WTC11 (cell line): ENCODE data around the gene C19orf47. TPM values are rescaled to one million over a fixed set of nuclear protein-coding genes. Genes with fewer than 3 reads are reported as not detected.

Experiments
- ATAC-seq: fragments of 200-7000 bp; cut with Tn5 transposase; 2 replicates; pipeline ENCODE4 v1.10.0; 2021; ENCODE audit warnings: mild to moderate bottlenecking, moderate library complexity
- CTCF ChIA-PET: fragments of 300-600 bp; sonication (Branson Sonifier 250); formaldehyde crosslinking; loops from one replicate; lab custom pipeline; 2021; ENCODE audit warnings: antibody characterized with exemption; lab: Charles Lee
- POLR2A ChIA-PET: fragments of 350-600 bp; sonication (Branson Sonifier 250); formaldehyde crosslinking; loops from one replicate; lab custom pipeline; 2021; ENCODE audit warnings: antibody characterized with exemption; lab: Charles Lee
- DNase-seq: peaks from one replicate; pipeline ENCODE4 v3.0.0; 2021; ENCODE audit warnings: low spot score
- H3K27ac Mint-ChIP-seq: 2 replicates; pipeline ENCODE4 v1.8.0; 2021; ENCODE audit warnings: mixed read lengths
- H3K27me3 Mint-ChIP-seq: 2 replicates; pipeline ENCODE4 v1.8.0; 2021; ENCODE audit warnings: low read depth, mild to moderate bottlenecking, moderate library complexity, mixed read lengths
- H3K36me3 Mint-ChIP-seq: 2 replicates; pipeline ENCODE4 v1.8.0; 2021; ENCODE audit warnings: mixed read lengths
- H3K4me1 Mint-ChIP-seq: 2 replicates; pipeline ENCODE4 v1.8.0; 2022; ENCODE audit warnings: mixed read lengths
- H3K4me3 Mint-ChIP-seq: 2 replicates; pipeline ENCODE4 v1.8.0; 2021; ENCODE audit warnings: mild to moderate bottlenecking, moderate library complexity, mixed read lengths
- H3K9me3 Mint-ChIP-seq: 2 replicates; pipeline ENCODE4 v1.8.0; 2021; ENCODE audit warnings: mixed read lengths
- ATF1 ChIP-seq: sonication (generic); formaldehyde crosslinking; IDR thresholded peaks from 2 replicates; pipeline ENCODE4 v1.8.1; 2023; ENCODE audit warnings: mild to moderate bottlenecking, moderate library complexity, missing genetic modification reagents
- CREB1 ChIP-seq: sonication (generic); formaldehyde crosslinking; IDR thresholded peaks from 2 replicates; pipeline ENCODE4 v1.8.0; 2023; ENCODE audit warnings: mild to moderate bottlenecking, missing genetic modification reagents
- EMX1 ChIP-seq: fragments of 250-450 bp; sonication (Bioruptor Pico); IDR thresholded peaks from 2 replicates; pipeline ENCODE4 v1.8.0; 2021; ENCODE audit warnings: mild to moderate bottlenecking
- ESRRA ChIP-seq: sonication (generic); formaldehyde crosslinking; IDR thresholded peaks from 2 replicates; pipeline ENCODE4 v1.8.1; 2022; ENCODE audit warnings: mild to moderate bottlenecking, missing genetic modification reagents, borderline replicate concordance
- GRHL2 ChIP-seq: fragments of 250-450 bp; sonication (Bioruptor Pico); IDR thresholded peaks from 2 replicates; pipeline ENCODE4 v1.8.0; 2022; ENCODE audit warnings: mild to moderate bottlenecking, moderate library complexity; ENCODE audit not compliant: insufficient replicate concordance, severe bottlenecking
- NR3C1 ChIP-seq: sonication (generic); formaldehyde crosslinking; conservative IDR thresholded peaks from 2 replicates; pipeline ENCODE4 v1.8.1; 2023; ENCODE audit warnings: low read depth, mild to moderate bottlenecking, missing genetic modification reagents
- OVOL2 ChIP-seq: fragments of 250-450 bp; sonication (Bioruptor Pico); IDR thresholded peaks from 2 replicates; pipeline ENCODE4 v1.9.0; 2021; ENCODE audit warnings: mild to moderate bottlenecking, borderline replicate concordance
- PRDM15 ChIP-seq: sonication (generic); formaldehyde crosslinking; IDR thresholded peaks from 2 replicates; pipeline ENCODE4 v1.8.0; 2022; ENCODE audit warnings: missing genetic modification reagents
- RELA ChIP-seq: sonication (generic); formaldehyde crosslinking; IDR thresholded peaks from 2 replicates; pipeline ENCODE4 v1.8.1; 2022; ENCODE audit warnings: missing genetic modification reagents, mild to moderate bottlenecking, borderline replicate concordance
- SP1 ChIP-seq: sonication (generic); formaldehyde crosslinking; conservative IDR thresholded peaks from 2 replicates; pipeline ENCODE4 v1.8.1; 2022; ENCODE audit warnings: missing genetic modification reagents
- TCF7 ChIP-seq: sonication (generic); formaldehyde crosslinking; IDR thresholded peaks from 2 replicates; pipeline ENCODE4 v1.8.0; 2022; ENCODE audit warnings: mild to moderate bottlenecking, low read depth, missing genetic modification reagents, moderate library complexity
- TEAD1 ChIP-seq: sonication (generic); formaldehyde crosslinking; IDR thresholded peaks from 2 replicates; pipeline ENCODE4 v1.8.0; 2022; ENCODE audit warnings: mild to moderate bottlenecking, missing genetic modification reagents
- TEAD4 ChIP-seq: sonication (generic); formaldehyde crosslinking; IDR thresholded peaks from 2 replicates; pipeline ENCODE4 v1.8.0; 2022; ENCODE audit warnings: mild to moderate bottlenecking, missing genetic modification reagents
- ZNF138 ChIP-seq: sonication (generic); formaldehyde crosslinking; conservative IDR thresholded peaks from 2 replicates; pipeline ENCODE4 v1.8.1; 2022; ENCODE audit warnings: mild to moderate bottlenecking, moderate library complexity, missing genetic modification reagents
- ZNF219 ChIP-seq: sonication (generic); formaldehyde crosslinking; IDR thresholded peaks from 2 replicates; pipeline ENCODE4 v1.8.0; 2023; ENCODE audit warnings: missing genetic modification reagents, mild to moderate bottlenecking, borderline replicate concordance
- ZNF416 ChIP-seq: fragments of 250-450 bp; sonication (Bioruptor Pico); IDR thresholded peaks from 2 replicates; pipeline ENCODE4 v1.9.0; 2021; ENCODE audit warnings: mild to moderate bottlenecking, inconsistent platforms
- ZNF425 ChIP-seq: fragments of 250-450 bp; sonication (Bioruptor Pico); conservative IDR thresholded peaks from 2 replicates; pipeline ENCODE4 v1.9.0; 2021; ENCODE audit warnings: mild to moderate bottlenecking
- total RNA-seq: library from RNA; stranded (reverse); gene quantifications from 3 replicates; pipeline ENCODE4 v1.2.3, GENCODE V29; 2021
- TF ChIP-seq, protein P1 (sequence below): fragments of 250-450 bp; sonication (Bioruptor Pico); IDR thresholded peaks from 2 replicates; pipeline ENCODE4 v1.9.0; 2021; ENCODE audit warnings: mild to moderate bottlenecking
- TF ChIP-seq, protein P2 (sequence below): fragments of 250-450 bp; sonication (Bioruptor Pico); IDR thresholded peaks from 2 replicates; pipeline ENCODE4 v1.8.0; 2021; ENCODE audit warnings: mild to moderate bottlenecking
- TF ChIP-seq, protein P3 (sequence below): fragments of 200-600 bp; IDR thresholded peaks from 2 replicates; pipeline ENCODE4 v1.8.0; 2022; ENCODE audit warnings: antibody characterized with exemption

Gene C19orf47
- total RNA-seq, 1 experiment from 2014 or later = 15.6 TPM

DNA sequence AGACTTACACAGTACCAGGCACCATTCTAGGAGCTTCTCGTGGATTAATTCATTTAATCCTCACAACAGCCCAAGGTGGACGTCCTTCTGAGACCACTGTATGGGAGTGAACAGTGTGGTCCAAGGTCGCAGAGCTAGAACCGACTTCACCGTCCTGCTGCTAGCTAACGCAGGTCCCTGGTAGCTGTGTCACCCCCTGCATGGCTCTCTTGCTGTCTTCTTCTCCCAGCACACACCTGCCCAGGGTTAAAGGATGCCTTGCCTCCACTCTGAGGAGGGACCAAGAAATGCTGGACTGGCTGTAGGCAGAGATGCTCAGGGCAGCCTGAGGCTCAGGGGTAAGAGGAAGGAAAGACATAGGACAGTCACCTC is 66.0 kb downstream of the C19orf47 start:
- H3K4me3 Mint-ChIP-seq = no peak overlapping the region
- H3K36me3 Mint-ChIP-seq = no peaks in the 10 kb centered on the region
- CTCF ChIA-PET = interaction anchor here (2.4 to 3.6 kb wide), 2 partner anchors 64 to 117 kb away, joined by 7 to 12 read pairs; partner anchors contain the start of gene TTC9B
- H3K27ac Mint-ChIP-seq = no peak overlapping the region
- H3K27me3 Mint-ChIP-seq = no peaks in the 10 kb centered on the region
- no peaks in the 10 kb centered on the region for H3K9me3 Mint-ChIP-seq
- POLR2A ChIA-PET = no interaction called here
- DNase-seq = no peak
- H3K4me1 Mint-ChIP-seq = peaks cover 35% of the 10 kb centered on the region
- TF ChIP-seq ESRRA (no peak), TEAD1 (CRISPR knock-in tag) (no peak), NR3C1 (no peak), PRDM15 (no peak), ZNF138 (CRISPR knock-in tag) (no peak), CREB1 (CRISPR knock-in tag) (no peak), TEAD4 (CRISPR knock-in tag) (no peak), ZNF425 (no peak), ZNF219 (CRISPR knock-in tag) (no peak), OVOL2 (CRISPR knock-in tag) (no peak), GRHL2 (CRISPR knock-in tag) (no peak), RELA (CRISPR knock-in tag) (no peak), ZNF416 (CRISPR knock-in tag) (no peak), TCF7 (CRISPR knock-in tag) (no peak), SP1 (no peak), ATF1 (no peak), EMX1 (no peak)
- TF ChIP-seq, protein P1, sequence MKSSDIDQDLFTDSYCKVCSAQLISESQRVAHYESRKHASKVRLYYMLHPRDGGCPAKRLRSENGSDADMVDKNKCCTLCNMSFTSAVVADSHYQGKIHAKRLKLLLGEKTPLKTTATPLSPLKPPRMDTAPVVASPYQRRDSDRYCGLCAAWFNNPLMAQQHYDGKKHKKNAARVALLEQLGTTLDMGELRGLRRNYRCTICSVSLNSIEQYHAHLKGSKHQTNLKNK (CRISPR knock-in tag) = no peak
- TF ChIP-seq, protein P2, sequence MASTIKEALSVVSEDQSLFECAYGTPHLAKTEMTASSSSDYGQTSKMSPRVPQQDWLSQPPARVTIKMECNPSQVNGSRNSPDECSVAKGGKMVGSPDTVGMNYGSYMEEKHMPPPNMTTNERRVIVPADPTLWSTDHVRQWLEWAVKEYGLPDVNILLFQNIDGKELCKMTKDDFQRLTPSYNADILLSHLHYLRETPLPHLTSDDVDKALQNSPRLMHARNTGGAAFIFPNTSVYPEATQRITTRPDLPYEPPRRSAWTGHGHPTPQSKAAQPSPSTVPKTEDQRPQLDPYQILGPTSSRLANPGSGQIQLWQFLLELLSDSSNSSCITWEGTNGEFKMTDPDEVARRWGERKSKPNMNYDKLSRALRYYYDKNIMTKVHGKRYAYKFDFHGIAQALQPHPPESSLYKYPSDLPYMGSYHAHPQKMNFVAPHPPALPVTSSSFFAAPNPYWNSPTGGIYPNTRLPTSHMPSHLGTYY (CRISPR knock-in tag) = no peak
- TF ChIP-seq, protein P3, sequence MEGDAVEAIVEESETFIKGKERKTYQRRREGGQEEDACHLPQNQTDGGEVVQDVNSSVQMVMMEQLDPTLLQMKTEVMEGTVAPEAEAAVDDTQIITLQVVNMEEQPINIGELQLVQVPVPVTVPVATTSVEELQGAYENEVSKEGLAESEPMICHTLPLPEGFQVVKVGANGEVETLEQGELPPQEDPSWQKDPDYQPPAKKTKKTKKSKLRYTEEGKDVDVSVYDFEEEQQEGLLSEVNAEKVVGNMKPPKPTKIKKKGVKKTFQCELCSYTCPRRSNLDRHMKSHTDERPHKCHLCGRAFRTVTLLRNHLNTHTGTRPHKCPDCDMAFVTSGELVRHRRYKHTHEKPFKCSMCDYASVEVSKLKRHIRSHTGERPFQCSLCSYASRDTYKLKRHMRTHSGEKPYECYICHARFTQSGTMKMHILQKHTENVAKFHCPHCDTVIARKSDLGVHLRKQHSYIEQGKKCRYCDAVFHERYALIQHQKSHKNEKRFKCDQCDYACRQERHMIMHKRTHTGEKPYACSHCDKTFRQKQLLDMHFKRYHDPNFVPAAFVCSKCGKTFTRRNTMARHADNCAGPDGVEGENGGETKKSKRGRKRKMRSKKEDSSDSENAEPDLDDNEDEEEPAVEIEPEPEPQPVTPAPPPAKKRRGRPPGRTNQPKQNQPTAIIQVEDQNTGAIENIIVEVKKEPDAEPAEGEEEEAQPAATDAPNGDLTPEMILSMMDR = no peak
- TF ChIP-seq, all 79 proteins: peak for 0
- no peak for ATAC-seq
